ENCODE results near the gene FSIP1. TPM values are rescaled to one million over a fixed set of nuclear protein-coding genes. Genes with fewer than 3 reads are reported as not detected.

The FSIP1 gene
- total RNA-seq, 1 experiment from 2014 or later: 3.2 TPM

DNA sequence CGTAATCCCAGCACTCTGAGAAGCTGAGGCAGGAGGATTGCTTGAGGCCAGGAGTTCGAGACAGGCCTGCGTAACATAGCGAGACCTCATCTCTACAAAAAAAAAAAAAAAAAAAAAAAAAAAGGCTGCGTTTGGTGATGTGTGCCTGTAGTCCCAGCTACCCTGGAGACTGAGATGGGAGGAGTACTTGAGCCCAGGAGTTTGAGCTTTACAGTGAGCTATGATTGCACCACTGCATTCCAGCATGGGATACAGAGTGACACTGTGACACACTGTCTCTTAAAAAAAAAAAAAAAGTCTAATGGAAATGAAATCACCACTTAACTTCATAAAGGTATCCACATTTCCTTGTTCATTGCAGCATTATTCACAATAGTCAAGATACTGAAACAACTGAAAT, 136.2 kb downstream of the FSIP1 start:
- H3K36me3 Mint-ChIP-seq (ENCODE audit: insufficient read depth, unreplicated experiment): no peaks in the 10 kb centered on the region
- no peaks in the 10 kb centered on the region for H3K9me3 Mint-ChIP-seq (ENCODE audit: unreplicated experiment)
- CTCF ChIA-PET: interaction anchor here (0.6 to 1.1 kb wide), 3 partner anchors 110 to 955 kb away, joined by 3 to 4 read pairs (median 3); no protein-coding TSS in a partner anchor
- no peak overlapping the region for H3K27ac Mint-ChIP-seq (ENCODE audit: low read depth, unreplicated experiment)
- no peak for DNase-seq (ENCODE audit: unreplicated experiment)
- H3K4me3 Mint-ChIP-seq (ENCODE audit: unreplicated experiment): no peak overlapping the region
- peaks cover 5% of the 10 kb centered on the region for H3K4me1 Mint-ChIP-seq (ENCODE audit: insufficient read depth, unreplicated experiment)
- no peaks in the 10 kb centered on the region for H3K27me3 Mint-ChIP-seq (ENCODE audit: insufficient read depth, unreplicated experiment)
- POLR2A ChIA-PET: no interaction called here
- BruUV-seq (replicated peaks): no TSS peak
- TF ChIP-seq, protein P1, sequence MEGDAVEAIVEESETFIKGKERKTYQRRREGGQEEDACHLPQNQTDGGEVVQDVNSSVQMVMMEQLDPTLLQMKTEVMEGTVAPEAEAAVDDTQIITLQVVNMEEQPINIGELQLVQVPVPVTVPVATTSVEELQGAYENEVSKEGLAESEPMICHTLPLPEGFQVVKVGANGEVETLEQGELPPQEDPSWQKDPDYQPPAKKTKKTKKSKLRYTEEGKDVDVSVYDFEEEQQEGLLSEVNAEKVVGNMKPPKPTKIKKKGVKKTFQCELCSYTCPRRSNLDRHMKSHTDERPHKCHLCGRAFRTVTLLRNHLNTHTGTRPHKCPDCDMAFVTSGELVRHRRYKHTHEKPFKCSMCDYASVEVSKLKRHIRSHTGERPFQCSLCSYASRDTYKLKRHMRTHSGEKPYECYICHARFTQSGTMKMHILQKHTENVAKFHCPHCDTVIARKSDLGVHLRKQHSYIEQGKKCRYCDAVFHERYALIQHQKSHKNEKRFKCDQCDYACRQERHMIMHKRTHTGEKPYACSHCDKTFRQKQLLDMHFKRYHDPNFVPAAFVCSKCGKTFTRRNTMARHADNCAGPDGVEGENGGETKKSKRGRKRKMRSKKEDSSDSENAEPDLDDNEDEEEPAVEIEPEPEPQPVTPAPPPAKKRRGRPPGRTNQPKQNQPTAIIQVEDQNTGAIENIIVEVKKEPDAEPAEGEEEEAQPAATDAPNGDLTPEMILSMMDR (IDR thresholded peaks at IDR 0.05; ENCODE audit: unreplicated experiment): no peak
- intact Hi-C loops (cut with micrococcal nuclease): no loop called here

DNA sequence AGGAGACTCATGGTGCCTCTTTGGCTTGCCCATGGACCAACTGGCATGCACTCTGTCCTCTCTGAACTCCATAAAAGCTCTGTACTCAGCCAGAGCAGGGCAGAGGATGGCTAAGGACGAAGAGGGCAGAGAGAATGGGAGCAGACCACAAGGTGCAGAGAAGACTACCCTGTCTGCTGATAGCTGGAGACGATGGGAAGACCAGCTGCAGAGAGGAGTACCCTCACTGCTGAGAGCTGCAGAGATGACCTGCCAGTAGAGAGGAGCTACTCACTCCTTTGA, 136.7 kb downstream of the FSIP1 start:
- Mint-ChIP-seq H3K9me3 (ENCODE audit: unreplicated experiment) (no peaks in the 10 kb centered on the region), H3K27ac (ENCODE audit: low read depth, unreplicated experiment) (no peak overlapping the region), H3K4me3 (ENCODE audit: unreplicated experiment) (no peak overlapping the region), H3K36me3 (ENCODE audit: insufficient read depth, unreplicated experiment) (no peaks in the 10 kb centered on the region), H3K27me3 (ENCODE audit: insufficient read depth, unreplicated experiment) (no peaks in the 10 kb centered on the region), H3K4me1 (ENCODE audit: insufficient read depth, unreplicated experiment) (peaks cover 7% of the 10 kb centered on the region)
- no TSS peak for BruUV-seq (replicated peaks)
- no peak for DNase-seq (ENCODE audit: unreplicated experiment)
- POLR2A ChIA-PET: no interaction called here
- intact Hi-C loops (cut with micrococcal nuclease): no loop called here
- CTCF ChIA-PET: interaction anchor here (0.7 to 1.1 kb wide), 3 partner anchors 111 to 946 kb away, joined by 3 to 4 read pairs (median 3); no protein-coding TSS in a partner anchor
- TF ChIP-seq, protein P1 (IDR thresholded peaks at IDR 0.05; ENCODE audit: unreplicated experiment): no peak

DNA sequence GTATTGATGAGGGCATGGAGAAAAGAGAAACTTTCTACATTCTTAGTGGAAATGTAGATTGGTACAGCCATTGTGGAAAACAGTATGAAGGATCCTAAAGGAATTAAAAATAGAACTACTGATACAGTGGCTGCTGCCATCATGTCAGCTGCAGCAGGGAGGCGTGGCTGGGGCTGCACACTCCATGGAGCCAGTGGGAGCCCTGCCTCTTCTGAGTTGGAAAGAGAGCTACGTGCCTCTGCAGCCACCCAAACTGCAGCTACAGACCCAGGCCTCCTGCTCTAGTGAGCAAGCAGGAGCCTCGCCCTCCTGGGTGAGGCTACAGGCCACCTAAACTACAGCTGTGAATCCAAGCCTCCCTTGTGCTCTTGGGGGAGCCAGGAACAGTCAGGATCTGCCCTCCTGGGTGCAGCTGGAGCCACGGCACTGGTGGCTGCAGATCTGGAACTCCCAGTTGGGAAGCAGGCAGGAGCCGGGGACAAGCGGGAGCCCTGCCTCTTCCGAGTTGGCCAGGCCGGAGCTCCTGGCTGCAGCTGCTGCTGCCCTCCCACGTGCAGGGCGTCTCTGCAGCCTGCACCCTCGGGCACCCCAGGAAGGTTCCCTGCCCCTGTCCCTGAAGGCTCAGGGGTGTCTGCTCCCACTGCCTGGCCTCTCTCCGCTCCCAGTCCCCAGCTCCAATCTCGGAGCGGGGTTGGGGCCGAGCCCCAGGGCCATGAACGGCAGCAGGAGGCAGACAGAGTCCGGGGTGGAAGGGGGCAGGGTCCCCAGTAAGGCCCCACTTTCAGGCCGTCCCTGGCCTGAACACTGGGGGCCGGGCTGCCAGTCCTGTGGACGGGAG, 137.3 kb downstream of the FSIP1 start:
- H3K27ac Mint-ChIP-seq (ENCODE audit: low read depth, unreplicated experiment): no peak overlapping the region
- TF ChIP-seq, protein P1 (IDR thresholded peaks at IDR 0.05; ENCODE audit: unreplicated experiment): no peak
- intact Hi-C loops (cut with micrococcal nuclease): no loop called here
- no peaks in the 10 kb centered on the region for H3K36me3 Mint-ChIP-seq (ENCODE audit: insufficient read depth, unreplicated experiment)
- H3K9me3 Mint-ChIP-seq (ENCODE audit: unreplicated experiment): no peaks in the 10 kb centered on the region
- no peak overlapping the region for H3K4me3 Mint-ChIP-seq (ENCODE audit: unreplicated experiment)
- no peak for DNase-seq (ENCODE audit: unreplicated experiment)
- BruUV-seq (replicated peaks): no TSS peak
- peaks cover 13% of the 10 kb centered on the region for H3K4me1 Mint-ChIP-seq (ENCODE audit: insufficient read depth, unreplicated experiment)
- ChIA-PET POLR2A (interaction anchor here (0.6 to 0.7 kb wide), 3 partner anchors 25 to 138 kb away, joined by 3 read pairs; no protein-coding TSS in a partner anchor), CTCF (interaction anchor here (0.7 to 1.1 kb wide), 4 partner anchors 63 to 946 kb away, joined by 3 to 4 read pairs (median 3); no protein-coding TSS in a partner anchor)
- no peaks in the 10 kb centered on the region for H3K27me3 Mint-ChIP-seq (ENCODE audit: insufficient read depth, unreplicated experiment)

DNA sequence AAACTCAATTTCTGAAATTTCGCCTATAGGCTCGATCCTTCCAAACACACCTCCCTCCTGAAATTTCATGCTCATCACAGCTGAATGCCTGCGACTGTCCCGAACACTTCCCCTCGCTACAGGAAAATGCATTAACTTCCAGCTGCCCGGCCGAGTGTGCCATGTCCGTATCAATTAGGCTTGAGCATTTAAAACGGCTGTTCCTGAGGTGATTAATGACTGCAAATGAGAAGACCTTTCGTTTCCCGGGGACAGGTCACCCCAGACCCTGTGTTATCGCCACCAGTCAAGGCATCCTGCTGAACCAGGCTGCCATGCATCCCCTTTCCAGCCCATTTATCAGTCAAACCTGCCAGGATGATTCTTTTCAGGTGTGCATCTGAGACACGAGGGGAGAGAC, 138.5 kb downstream of the FSIP1 start:
- Mint-ChIP-seq H3K27ac (ENCODE audit: low read depth, unreplicated experiment) (no peak overlapping the region), H3K9me3 (ENCODE audit: unreplicated experiment) (no peaks in the 10 kb centered on the region), H3K4me1 (ENCODE audit: insufficient read depth, unreplicated experiment) (peaks cover 14% of the 10 kb centered on the region), H3K4me3 (ENCODE audit: unreplicated experiment) (no peak overlapping the region), H3K27me3 (ENCODE audit: insufficient read depth, unreplicated experiment) (no peaks in the 10 kb centered on the region), H3K36me3 (ENCODE audit: insufficient read depth, unreplicated experiment) (no peaks in the 10 kb centered on the region)
- ChIA-PET CTCF (interaction anchor here (0.7 kb wide), 2 partner anchors 645 to 824 kb away, joined by 3 read pairs; no protein-coding TSS in a partner anchor), POLR2A (no interaction called here)
- intact Hi-C loops (cut with micrococcal nuclease): no loop called here
- TF ChIP-seq, protein P1 (IDR thresholded peaks at IDR 0.05; ENCODE audit: unreplicated experiment): no peak
- no TSS peak for BruUV-seq (replicated peaks)
- DNase-seq (ENCODE audit: unreplicated experiment): no peak
